ENCODE results near the gene CNTN4.

Gene CNTN4

DNA sequence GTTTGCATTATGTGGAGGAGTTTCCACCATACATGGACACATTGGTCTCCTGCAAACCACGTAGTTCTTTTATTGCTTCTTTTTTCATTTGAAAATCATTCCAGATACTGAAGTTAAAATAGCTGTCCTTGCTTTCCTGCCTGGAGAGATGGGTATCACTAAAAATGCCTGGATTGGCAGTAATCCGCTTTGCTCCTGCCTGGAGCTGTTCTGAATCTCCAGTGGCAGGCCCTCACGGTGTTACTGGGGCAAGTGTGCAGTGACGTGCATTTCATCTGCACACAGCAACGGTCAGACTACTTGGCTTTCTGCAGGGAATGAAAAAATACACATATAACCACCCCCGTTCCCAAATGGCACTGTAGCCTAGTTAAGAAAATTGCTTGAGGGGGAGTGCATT, 738.6 kb downstream of the CNTN4 start:
- TF ChIP-seq, protein P1, sequence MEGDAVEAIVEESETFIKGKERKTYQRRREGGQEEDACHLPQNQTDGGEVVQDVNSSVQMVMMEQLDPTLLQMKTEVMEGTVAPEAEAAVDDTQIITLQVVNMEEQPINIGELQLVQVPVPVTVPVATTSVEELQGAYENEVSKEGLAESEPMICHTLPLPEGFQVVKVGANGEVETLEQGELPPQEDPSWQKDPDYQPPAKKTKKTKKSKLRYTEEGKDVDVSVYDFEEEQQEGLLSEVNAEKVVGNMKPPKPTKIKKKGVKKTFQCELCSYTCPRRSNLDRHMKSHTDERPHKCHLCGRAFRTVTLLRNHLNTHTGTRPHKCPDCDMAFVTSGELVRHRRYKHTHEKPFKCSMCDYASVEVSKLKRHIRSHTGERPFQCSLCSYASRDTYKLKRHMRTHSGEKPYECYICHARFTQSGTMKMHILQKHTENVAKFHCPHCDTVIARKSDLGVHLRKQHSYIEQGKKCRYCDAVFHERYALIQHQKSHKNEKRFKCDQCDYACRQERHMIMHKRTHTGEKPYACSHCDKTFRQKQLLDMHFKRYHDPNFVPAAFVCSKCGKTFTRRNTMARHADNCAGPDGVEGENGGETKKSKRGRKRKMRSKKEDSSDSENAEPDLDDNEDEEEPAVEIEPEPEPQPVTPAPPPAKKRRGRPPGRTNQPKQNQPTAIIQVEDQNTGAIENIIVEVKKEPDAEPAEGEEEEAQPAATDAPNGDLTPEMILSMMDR (IDR thresholded peaks at IDR 0.05; ENCODE audit: insufficient read depth, low read depth, low read length, missing control alignments): no peak
- H3K4me3 ChIP-seq (ENCODE audit: low read length): no peak overlapping the region
- no peak for DNase-seq (ENCODE audit: low read depth)

DNA sequence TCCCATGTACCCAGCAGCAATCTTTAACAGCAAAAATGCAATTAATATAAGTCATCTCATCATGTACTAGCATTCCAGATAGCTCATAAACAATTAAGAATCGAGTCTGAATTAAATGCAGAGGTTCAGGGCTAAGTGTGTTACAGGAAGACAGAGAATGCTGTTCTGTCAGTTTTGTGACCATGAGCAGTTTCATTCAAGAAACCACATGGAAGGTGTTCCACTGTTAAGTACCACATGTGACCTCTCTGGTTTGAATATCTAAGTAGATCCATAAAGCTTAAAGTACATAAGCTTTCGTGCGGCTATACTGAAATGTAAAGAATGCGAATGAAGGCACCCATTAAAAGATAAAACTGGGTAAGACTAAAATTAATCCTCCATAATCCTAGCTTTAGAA, 739.2 kb downstream of the CNTN4 start:
- no peak for DNase-seq (ENCODE audit: low read depth)
- no peak overlapping the region for H3K4me3 ChIP-seq (ENCODE audit: low read length)
- TF ChIP-seq, protein P1 (IDR thresholded peaks at IDR 0.05; ENCODE audit: insufficient read depth, low read depth, low read length, missing control alignments): no peak

DNA sequence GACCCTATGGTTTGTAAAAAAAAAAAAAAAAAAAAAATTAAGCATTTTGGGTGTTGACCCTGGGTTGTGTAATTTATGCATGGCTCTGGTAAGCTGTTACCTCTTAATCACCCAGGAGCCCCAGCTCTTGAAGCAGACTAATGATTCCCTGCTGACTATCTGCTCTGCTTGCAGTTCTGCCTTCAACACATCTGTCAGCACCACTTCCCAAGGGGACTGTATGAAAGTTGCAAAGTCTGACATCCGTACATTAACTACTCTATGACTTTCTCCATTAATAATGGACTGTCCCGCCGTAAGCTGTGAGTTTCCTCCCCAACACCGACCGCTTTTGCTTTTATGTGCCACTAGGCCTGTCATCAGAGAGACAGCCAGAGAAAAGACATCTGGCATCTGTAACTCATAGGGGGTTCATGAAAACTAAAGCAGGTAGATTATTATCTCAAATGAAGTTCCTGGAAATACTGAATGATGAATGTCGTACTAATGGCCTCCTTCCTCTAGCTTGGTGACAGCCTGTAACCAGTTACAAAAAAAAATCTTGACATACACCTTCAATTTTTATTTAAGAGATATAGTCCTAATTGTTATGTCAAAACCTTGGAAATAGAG, 740.0 kb downstream of the CNTN4 start:
- no peak for DNase-seq (ENCODE audit: low read depth)
- H3K4me3 ChIP-seq (ENCODE audit: low read length): no peak overlapping the region
- TF ChIP-seq, protein P1 (IDR thresholded peaks at IDR 0.05; ENCODE audit: insufficient read depth, low read depth, low read length, missing control alignments): no peak

DNA sequence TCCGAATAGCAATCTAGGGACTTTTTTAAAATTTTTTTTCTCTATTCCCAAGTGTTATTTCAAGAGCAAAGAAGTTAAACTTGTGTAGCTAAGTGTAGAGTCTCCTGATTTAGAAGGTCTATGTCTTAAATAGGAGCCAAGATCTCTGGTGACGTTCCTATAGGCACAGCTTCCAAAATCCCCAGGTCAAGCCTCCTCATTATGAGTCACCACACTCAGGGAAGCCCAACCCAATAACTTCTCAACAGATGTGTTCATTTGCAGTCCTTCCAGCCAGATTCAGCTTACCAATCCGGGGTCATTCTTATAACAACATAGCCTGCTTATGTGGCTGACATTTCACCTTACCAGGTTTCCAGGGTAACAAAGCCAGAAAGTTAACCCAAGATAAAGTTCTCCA, 741.2 kb downstream of the CNTN4 start:
- TF ChIP-seq, protein P1 (IDR thresholded peaks at IDR 0.05; ENCODE audit: insufficient read depth, low read depth, low read length, missing control alignments): no peak
- H3K4me3 ChIP-seq (ENCODE audit: low read length): no peak overlapping the region
- DNase-seq (ENCODE audit: low read depth): no peak

DNA sequence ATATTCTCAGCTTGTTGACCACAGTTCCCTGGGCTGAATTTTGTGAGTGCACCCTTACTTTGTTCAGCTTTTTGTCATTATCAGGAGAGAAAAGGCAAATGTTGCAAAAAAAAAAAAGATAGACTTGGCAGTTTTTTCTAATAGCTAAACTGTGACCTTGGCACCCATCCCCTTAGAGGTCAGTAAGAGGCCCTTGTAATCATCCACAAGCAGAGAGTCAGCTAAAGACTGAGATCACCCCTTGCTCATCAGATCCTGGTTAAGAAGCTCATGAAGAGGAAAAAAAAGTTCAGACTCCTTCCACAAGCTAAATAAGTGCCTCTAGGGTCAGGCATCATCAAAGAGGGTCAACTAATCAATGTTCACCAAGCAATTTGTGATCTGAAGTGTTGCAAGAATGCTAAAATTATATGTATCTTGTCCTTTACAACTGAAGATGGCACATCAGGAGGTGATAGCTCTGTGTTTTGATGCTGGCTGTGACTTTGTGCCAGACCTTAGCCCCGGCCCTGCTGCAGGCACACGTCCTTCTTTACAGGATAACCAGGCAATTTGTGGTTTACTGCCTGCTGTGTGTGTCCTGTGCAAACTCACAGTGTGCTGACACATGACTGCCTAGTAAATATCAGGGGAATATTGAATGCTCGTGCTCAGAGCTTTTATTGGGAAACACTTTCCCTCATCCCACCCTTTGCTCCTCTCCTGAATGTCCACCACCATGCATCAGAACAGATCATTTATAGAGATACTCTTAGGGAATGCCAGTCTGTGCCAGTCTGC, 748.6 kb downstream of the CNTN4 start:
- DNase-seq (ENCODE audit: low read depth): no peak
- TF ChIP-seq, protein P1 (IDR thresholded peaks at IDR 0.05; ENCODE audit: insufficient read depth, low read depth, low read length, missing control alignments): no peak
- no peak overlapping the region for H3K4me3 ChIP-seq (ENCODE audit: low read length)

DNA sequence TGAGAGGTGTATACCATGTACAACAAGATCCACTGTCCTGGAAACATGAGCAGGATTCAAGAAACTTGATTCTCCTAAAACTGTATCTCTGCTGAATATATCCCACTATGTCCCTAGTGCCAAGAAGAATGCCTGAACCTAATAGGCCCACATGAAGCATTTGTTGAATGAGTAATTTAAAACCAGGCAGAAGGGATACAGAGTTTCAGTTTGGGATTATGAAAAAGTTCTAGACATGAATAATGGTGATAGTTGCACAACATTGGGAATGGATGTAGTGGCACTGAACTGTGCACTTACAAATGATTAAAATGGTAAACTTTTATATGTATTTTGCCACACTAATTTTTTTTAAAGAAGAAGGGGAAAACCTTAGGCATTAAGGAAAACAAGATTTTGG, 750.4 kb downstream of the CNTN4 start:
- TF ChIP-seq, protein P1 (IDR thresholded peaks at IDR 0.05; ENCODE audit: insufficient read depth, low read depth, low read length, missing control alignments): no peak
- no peak overlapping the region for H3K4me3 ChIP-seq (ENCODE audit: low read length)
- DNase-seq (ENCODE audit: low read depth): no peak

Data from epithelial cell of esophagus (primary cell).